HCT116 (cell line): Measurements from ENCODE around the gene TNFRSF14.

Source experiments
- EZH2 ChIP-seq: fragments of 200-600 bp; sonication (generic); IDR thresholded peaks from 2 replicates; pipeline ENCODE4 v1.6.1; 2017; ENCODE audit warnings: antibody characterized with exemption, mixed run types
- POLR2A ChIP-seq: IDR thresholded peaks from 2 replicates; pipeline ENCODE4 v1.7.0; 2011; ENCODE audit warnings: borderline replicate concordance; ENCODE audit not compliant: insufficient read depth, insufficient read length; ENCODE audit errors: extremely low read depth
- SP1 ChIP-seq: IDR thresholded peaks from 2 replicates; pipeline ENCODE4 v1.6.1; 2012; ENCODE audit warnings: low read depth
- TF ChIP-seq, protein P1 (sequence below), 3 experiments: fragments of 200-600 bp in 1 of 3; sonication (generic) in 1 of 3; IDR thresholded peaks in 2 of 3; conservative IDR thresholded peaks in 1 of 3; 2 replicates each; pipeline ENCODE4 v1.5.1; 2012 to 2017; ENCODE audit warnings: low read depth in 2 of 3, low read length in 2 of 3, antibody characterized with exemption in 1 of 3, borderline replicate concordance in 1 of 3, control low read depth in 1 of 3, mild to moderate bottlenecking in 1 of 3, mixed read lengths in 1 of 3, mixed run types in 1 of 3, moderate library complexity in 1 of 3; ENCODE audit not compliant: insufficient read depth in 1 of 3

DNA sequence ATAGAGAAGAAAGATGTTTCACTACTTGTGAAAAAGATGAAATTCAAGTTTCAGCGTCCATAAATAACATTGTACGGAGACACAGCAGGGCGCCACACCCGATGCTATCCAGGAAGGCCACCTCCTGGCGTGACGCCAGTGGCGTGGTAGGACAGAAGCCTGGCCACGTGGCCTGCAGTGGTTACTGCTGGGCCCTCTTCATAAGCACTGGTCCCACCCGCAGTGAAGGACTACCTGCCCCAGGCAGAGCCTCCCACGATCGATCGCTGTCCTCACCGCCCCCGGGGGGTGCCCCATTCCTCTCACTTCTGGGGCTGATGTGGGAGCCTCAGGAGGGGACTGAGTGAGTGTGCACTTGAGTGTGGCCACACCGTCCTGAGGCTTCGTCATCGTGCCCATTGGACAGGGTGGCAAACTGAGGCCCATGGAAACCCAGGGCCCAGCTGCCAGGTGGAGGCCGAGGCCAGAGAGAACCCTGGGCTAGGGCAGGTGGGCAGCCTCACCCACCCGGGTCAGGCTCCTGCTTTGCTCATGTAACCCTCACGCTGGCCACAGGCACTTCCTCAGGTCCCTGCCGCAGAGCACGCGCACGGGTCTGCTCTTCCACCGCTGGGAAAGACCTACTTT lies 14.4 kb upstream of the TNFRSF14 start:
- TF ChIP-seq POLR2A, result no peak
- TF ChIP-seq, protein P1, sequence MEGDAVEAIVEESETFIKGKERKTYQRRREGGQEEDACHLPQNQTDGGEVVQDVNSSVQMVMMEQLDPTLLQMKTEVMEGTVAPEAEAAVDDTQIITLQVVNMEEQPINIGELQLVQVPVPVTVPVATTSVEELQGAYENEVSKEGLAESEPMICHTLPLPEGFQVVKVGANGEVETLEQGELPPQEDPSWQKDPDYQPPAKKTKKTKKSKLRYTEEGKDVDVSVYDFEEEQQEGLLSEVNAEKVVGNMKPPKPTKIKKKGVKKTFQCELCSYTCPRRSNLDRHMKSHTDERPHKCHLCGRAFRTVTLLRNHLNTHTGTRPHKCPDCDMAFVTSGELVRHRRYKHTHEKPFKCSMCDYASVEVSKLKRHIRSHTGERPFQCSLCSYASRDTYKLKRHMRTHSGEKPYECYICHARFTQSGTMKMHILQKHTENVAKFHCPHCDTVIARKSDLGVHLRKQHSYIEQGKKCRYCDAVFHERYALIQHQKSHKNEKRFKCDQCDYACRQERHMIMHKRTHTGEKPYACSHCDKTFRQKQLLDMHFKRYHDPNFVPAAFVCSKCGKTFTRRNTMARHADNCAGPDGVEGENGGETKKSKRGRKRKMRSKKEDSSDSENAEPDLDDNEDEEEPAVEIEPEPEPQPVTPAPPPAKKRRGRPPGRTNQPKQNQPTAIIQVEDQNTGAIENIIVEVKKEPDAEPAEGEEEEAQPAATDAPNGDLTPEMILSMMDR (IDR thresholded peaks at IDR 0.05 in 2 of 3, conservative IDR thresholded peaks at IDR 0.05 in 1 of 3; ENCODE audit: borderline replicate concordance in 1 of 3, insufficient read depth in 1 of 3, low read depth in 2 of 3, low read length in 2 of 3), result no peak
- no peak for TF ChIP-seq EZH2
- no peak for TF ChIP-seq SP1
